Activated naive CD4-positive, alpha-beta T cell treated with anti-CD3 and anti-CD28 coated beads for 36 hours (primary cell): ENCODE results near the gene CELF2. TPM values are rescaled to one million over a fixed set of nuclear protein-coding genes. Genes with fewer than 3 reads are reported as not detected.

Source experiments
- CTCF ChIA-PET: fragments of 350-600 bp; sonication (Branson Sonifier 250); formaldehyde crosslinking; loops from one replicate; lab custom pipeline; 2021; ENCODE audit warnings: antibody characterized with exemption; lab: Charles Lee
- DNase-seq: peaks from one replicate; pipeline ENCODE4 v3.0.0-alpha.2; 2020
- H3K27ac Mint-ChIP-seq: one replicate; pipeline ENCODE4 v1.8.0; 2021; ENCODE audit warnings: mild to moderate bottlenecking, mixed read lengths
- H3K27me3 Mint-ChIP-seq: one replicate; pipeline ENCODE4 v1.8.0; 2021; ENCODE audit warnings: low read depth, mixed read lengths
- H3K36me3 Mint-ChIP-seq: one replicate; pipeline ENCODE4 v1.8.0; 2021; ENCODE audit warnings: low read depth, mixed read lengths
- H3K4me1 Mint-ChIP-seq: one replicate; pipeline ENCODE4 v1.8.0; 2021; ENCODE audit warnings: low read depth, mixed read lengths
- H3K4me3 Mint-ChIP-seq: one replicate; pipeline ENCODE4 v1.8.0; 2021; ENCODE audit warnings: mild to moderate bottlenecking, moderate library complexity, mixed read lengths
- H3K9me3 Mint-ChIP-seq: one replicate; pipeline ENCODE4 v1.8.0; 2021; ENCODE audit warnings: mixed read lengths
- intact Hi-C: fragments of 100-400 bp; cut with micrococcal nuclease; formaldehyde crosslinking; loops from one replicate; pipeline ENCODE4 v1.15.1; 2023
- total RNA-seq, 2 experiments: library from RNA; stranded (reverse); gene quantifications; one replicate each; pipeline ENCODE4 v1.2.3, GENCODE V29; 2021

CELF2 gene
- total RNA-seq, 2 experiments from 2014 or later, result 68.2 to 72.2 TPM

DNA sequence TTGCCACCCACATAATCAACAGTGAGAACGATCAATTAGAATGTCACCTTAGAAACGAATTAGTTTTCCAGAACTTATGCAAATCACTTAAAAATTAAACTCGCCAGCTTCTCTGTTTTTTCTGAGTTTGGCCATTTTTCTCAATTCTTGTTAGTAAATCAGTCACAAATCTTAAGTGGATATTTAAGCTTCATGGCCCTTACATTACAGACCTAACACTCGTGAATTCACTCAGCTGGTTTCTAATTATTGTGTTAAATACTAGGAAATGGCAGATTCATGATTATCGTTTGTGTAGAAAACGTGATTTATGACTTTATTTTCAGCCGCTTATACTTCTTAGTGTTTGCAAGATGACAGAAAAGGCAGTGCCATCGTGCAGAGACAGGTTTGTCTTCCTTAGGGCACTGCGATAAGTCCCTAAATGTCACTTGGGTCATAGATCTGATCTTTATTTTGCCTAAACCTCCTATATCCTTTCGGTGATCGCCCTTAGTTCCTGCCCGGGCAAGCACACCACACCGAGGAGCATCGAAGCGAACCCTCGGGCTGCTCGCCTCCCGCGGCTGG is 587 bp upstream of the CELF2 start:
- Mint-ChIP-seq H3K27me3 (peaks cover 70% of the 10 kb centered on the region), H3K9me3 (no peaks in the 10 kb centered on the region), H3K27ac (no peak overlapping the region), H3K4me3 (peak overlapping the region; percentile 66), H3K36me3 (no peaks in the 10 kb centered on the region), H3K4me1 (peaks cover 9% of the 10 kb centered on the region)
- intact Hi-C loops, result loop anchor here (5.0 kb wide), 2 partner anchors 85 to 130 kb away; no protein-coding TSS in a partner anchor
- DNase-seq, result no peak
- CTCF ChIA-PET, result interaction anchor here (0.5 to 0.7 kb wide), 3 partner anchors 31 to 348 kb away, joined by 3 to 7 read pairs (median 3); no protein-coding TSS in a partner anchor

DNA sequence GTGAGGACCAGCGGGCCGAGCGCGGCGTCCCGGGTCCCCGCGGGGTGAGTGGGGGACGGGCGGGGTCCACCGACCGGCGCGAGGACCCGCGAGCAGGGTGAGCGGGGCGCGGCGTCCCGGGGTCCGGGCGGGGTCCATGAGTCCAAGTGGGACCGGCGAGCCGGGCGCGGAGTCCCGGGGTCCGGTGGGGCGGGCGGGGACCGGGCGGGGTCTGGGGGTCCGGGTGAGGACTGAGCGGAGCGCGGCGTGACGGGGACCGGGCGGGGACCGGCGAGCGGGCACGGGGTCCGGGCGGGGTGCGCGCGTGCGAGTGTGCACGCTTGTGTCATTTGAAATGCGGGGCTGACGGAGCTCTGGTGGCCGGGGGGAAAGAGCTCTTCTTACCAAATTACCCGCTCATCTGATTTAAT is 765 bp downstream of the CELF2 start:
- peaks cover 4% of the 10 kb centered on the region for H3K4me1 Mint-ChIP-seq
- H3K4me3 Mint-ChIP-seq, result peak overlapping the region; percentile 70
- DNase-seq, result peak; percentile 5
- peaks cover 65% of the 10 kb centered on the region for H3K27me3 Mint-ChIP-seq
- no peaks in the 10 kb centered on the region for H3K9me3 Mint-ChIP-seq
- H3K27ac Mint-ChIP-seq, result no peak overlapping the region
- CTCF ChIA-PET, result interaction anchor here (0.6 to 1.3 kb wide), 2 partner anchors 16 to 407 kb away, joined by 3 to 5 read pairs; no protein-coding TSS in a partner anchor
- intact Hi-C loops, result loop anchor here (1.0 to 5.0 kb wide), 3 partner anchors 84 to 251 kb away; no protein-coding TSS in a partner anchor
- no peaks in the 10 kb centered on the region for H3K36me3 Mint-ChIP-seq

DNA sequence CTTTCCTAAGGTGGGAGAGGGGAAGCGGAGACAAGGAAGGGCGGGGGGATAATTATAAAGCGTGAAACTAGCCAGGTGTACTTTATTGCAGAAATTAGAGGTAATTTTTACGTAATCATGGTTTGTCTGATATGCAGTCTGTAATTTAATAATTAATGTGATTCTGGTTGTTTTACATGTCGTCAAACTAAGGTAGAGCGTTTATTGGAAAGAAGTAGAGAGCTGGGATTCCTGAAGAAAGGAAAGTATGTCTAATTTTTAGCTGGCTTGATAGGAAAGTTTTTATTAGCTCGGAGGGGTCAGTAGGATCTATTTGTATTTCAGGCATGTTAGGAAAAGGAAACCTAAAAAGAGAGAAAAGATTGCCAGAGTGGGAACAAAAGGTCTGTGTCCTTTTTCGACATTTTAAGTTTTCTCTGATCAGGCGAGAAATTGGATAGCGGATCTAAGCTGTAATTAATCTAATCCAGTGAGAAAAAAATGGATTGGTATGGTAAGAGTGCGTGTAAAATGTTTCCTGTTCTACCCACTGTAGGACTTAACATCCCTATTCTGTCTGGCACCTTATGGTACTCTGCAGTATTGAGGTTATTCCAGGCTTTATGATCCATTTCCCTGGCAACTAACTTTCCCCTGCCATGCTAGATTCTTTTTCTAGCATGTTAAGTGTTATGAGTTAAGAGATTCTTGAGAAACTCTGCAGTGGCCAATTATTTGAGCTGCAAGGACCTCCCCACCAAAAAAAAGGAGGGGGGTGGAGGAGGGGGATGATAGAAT is 1.4 kb downstream of the CELF2 start:
- DNase-seq, result no peak
- peak overlapping the region; percentile 70 for H3K4me3 Mint-ChIP-seq
- H3K9me3 Mint-ChIP-seq, result no peaks in the 10 kb centered on the region
- intact Hi-C loops, result loop anchor here (1.0 to 5.0 kb wide), 3 partner anchors 83 to 250 kb away; no protein-coding TSS in a partner anchor
- CTCF ChIA-PET, result interaction anchor here (0.6 to 1.3 kb wide), 2 partner anchors 17 to 407 kb away, joined by 3 to 5 read pairs; no protein-coding TSS in a partner anchor
- peaks cover 4% of the 10 kb centered on the region for H3K4me1 Mint-ChIP-seq
- no peaks in the 10 kb centered on the region for H3K36me3 Mint-ChIP-seq
- no peak overlapping the region for H3K27ac Mint-ChIP-seq
- peaks cover 62% of the 10 kb centered on the region for H3K27me3 Mint-ChIP-seq

GRCh38 chr10:11019724-11020547 is 2.3 kb downstream of the CELF2 start:
- Mint-ChIP-seq H3K36me3 (no peaks in the 10 kb centered on the region), H3K4me1 (peaks cover 4% of the 10 kb centered on the region), H3K27me3 (peaks cover 53% of the 10 kb centered on the region), H3K4me3 (no peak overlapping the region), H3K9me3 (no peaks in the 10 kb centered on the region), H3K27ac (no peak overlapping the region)
- no peak for DNase-seq
- CTCF ChIA-PET, result interaction anchor here (0.6 to 1.5 kb wide), 2 partner anchors 17 to 78 kb away, joined by 3 read pairs; no protein-coding TSS in a partner anchor
- intact Hi-C loops, result loop anchor here (5.0 kb wide), 2 partner anchors 82 to 127 kb away; no protein-coding TSS in a partner anchor

DNA sequence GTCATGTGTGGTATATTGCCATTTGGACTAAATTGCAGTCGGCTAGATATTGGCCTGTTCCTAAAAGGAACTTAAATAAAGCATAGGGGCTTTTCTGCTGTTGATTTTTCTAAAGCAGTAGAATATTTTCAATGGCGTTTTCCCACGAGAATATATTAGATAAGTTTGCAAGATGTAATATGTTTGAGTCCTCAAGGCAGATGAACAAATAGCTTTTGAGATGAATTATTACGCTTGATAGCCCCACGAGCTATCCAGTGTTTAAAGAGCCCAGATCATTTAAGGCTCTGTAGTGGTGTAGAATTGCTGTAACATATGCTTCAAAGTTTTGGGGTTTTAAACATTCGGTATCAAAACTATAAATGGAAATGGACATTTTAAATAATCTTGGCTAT is 2.9 kb downstream of the CELF2 start:
- intact Hi-C loops, result no loop called here
- CTCF ChIA-PET, result interaction anchor here (1.5 kb wide), 1 partner anchor 17 kb away, joined by 3 read pairs; no protein-coding TSS in a partner anchor

GRCh38 chr10:11022213-11022612 is 4.5 kb downstream of the CELF2 start:
- H3K27ac Mint-ChIP-seq, result no peak overlapping the region
- H3K36me3 Mint-ChIP-seq, result no peaks in the 10 kb centered on the region
- no peaks in the 10 kb centered on the region for H3K9me3 Mint-ChIP-seq
- intact Hi-C loops, result no loop called here
- no peak overlapping the region for H3K4me3 Mint-ChIP-seq
- DNase-seq, result no peak
- peaks cover 4% of the 10 kb centered on the region for H3K4me1 Mint-ChIP-seq
- peaks cover 38% of the 10 kb centered on the region for H3K27me3 Mint-ChIP-seq
- CTCF ChIA-PET, result no interaction called here

More for the DNA sequence above, 2.9 kb downstream of the CELF2 start:
- Mint-ChIP-seq H3K27me3 (peaks cover 47% of the 10 kb centered on the region), H3K4me1 (peaks cover 4% of the 10 kb centered on the region), H3K9me3 (no peaks in the 10 kb centered on the region), H3K4me3 (no peak overlapping the region), H3K36me3 (no peaks in the 10 kb centered on the region), H3K27ac (no peak overlapping the region)
- no peak for DNase-seq

GRCh38 chr10:11023009-11023953 is 5.6 kb downstream of the CELF2 start:
- Mint-ChIP-seq H3K27me3 (peaks cover 36% of the 10 kb centered on the region), H3K9me3 (no peaks in the 10 kb centered on the region), H3K27ac (no peak overlapping the region), H3K36me3 (no peaks in the 10 kb centered on the region), H3K4me1 (peaks cover 4% of the 10 kb centered on the region), H3K4me3 (no peak overlapping the region)
- intact Hi-C loops, result no loop called here
- no peak for DNase-seq
- CTCF ChIA-PET, result no interaction called here

- CTCF ChIA-PET, result no interaction called here
- intact Hi-C loops, result no loop called here
- no peaks in the 10 kb centered on the region for H3K9me3 Mint-ChIP-seq
These were observed 6.9 kb downstream of the CELF2 start for GRCh38 chr10:11024596-11024995.

DNA sequence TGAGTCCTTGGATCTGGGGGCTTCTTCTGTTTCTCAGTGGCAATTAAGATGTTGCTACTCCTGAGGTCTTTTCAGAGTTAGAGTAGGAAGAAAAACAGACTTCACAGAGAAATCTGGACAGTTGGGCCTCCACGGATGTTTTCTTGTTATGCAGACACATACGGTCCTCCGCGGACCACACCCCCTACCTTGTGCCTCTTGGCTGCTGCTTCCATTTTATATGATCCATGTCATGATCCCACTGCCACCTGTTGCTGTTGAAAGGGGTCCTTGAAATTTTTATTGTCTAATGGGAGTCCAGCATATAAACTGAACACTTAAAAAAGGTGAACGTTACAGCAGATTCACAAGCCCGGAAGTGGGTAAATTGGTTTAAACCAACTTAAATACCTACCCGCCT is 8.3 kb downstream of the CELF2 start:
- CTCF ChIA-PET, result no interaction called here
- H3K27ac Mint-ChIP-seq, result no peak overlapping the region
- no peak for DNase-seq
- H3K9me3 Mint-ChIP-seq, result no peaks in the 10 kb centered on the region
- no peak overlapping the region for H3K4me3 Mint-ChIP-seq
- peaks cover 15% of the 10 kb centered on the region for H3K27me3 Mint-ChIP-seq
- intact Hi-C loops, result no loop called here
- no peaks in the 10 kb centered on the region for H3K4me1 Mint-ChIP-seq
- H3K36me3 Mint-ChIP-seq, result no peaks in the 10 kb centered on the region

More at GRCh38 chr10:11024596-11024995, 6.9 kb downstream of the CELF2 start:
- H3K36me3 Mint-ChIP-seq, result no peaks in the 10 kb centered on the region
- peaks cover 25% of the 10 kb centered on the region for H3K27me3 Mint-ChIP-seq
- DNase-seq, result no peak
- no peaks in the 10 kb centered on the region for H3K4me1 Mint-ChIP-seq
- no peak overlapping the region for H3K27ac Mint-ChIP-seq
- H3K4me3 Mint-ChIP-seq, result no peak overlapping the region

- CTCF ChIA-PET, result no interaction called here
- Mint-ChIP-seq H3K27ac (no peak overlapping the region), H3K4me3 (no peak overlapping the region), H3K27me3 (peaks cover 9% of the 10 kb centered on the region), H3K36me3 (no peaks in the 10 kb centered on the region), H3K4me1 (no peaks in the 10 kb centered on the region), H3K9me3 (no peaks in the 10 kb centered on the region)
- DNase-seq, result no peak
- intact Hi-C loops, result no loop called here
These were observed 9.1 kb downstream of the CELF2 start for GRCh38 chr10:11026773-11027172.

DNA sequence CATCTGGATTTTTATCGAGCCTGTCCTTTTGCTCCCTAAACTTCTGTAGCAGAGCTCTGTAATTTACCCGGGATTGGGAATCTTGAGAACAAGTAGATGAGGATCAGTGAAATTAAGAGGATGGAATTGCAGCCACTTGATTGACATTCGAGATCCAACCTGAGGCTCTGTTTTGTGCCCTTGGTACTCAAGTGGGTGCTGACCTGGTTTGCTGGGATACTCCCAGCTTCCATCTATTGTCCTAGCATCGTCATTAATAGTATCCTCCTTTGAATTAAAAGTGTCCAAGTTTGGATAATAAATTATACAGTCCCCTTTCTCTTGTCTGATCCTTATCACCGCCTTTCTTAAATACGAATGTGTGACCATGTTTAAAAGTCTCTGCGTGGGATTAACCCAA is 17.1 kb downstream of the CELF2 start:
- CTCF ChIA-PET, result interaction anchor here (0.6 to 1.7 kb wide), 4 partner anchors 9 to 462 kb away, joined by 3 to 7 read pairs (median 4); no protein-coding TSS in a partner anchor
- Mint-ChIP-seq H3K27me3 (peaks cover 9% of the 10 kb centered on the region), H3K36me3 (no peaks in the 10 kb centered on the region), H3K27ac (no peak overlapping the region), H3K4me1 (peaks cover 4% of the 10 kb centered on the region), H3K9me3 (no peaks in the 10 kb centered on the region), H3K4me3 (no peak overlapping the region)
- no peak for DNase-seq
- intact Hi-C loops, result loop anchor here (5.0 kb wide), 1 partner anchor 438 kb away; no protein-coding TSS in a partner anchor
